GM18907 (cell line): ENCODE results near the gene TRMT6.

ENCODE experiments used
- ATAC-seq: cut with Tn5 transposase; IDR thresholded peaks from one replicate; pipeline ENCODE4 v1.9.1; 2021; ENCODE audit warnings: mild to moderate bottlenecking, moderate library complexity; ENCODE audit not compliant: unreplicated experiment

Gene TRMT6

DNA sequence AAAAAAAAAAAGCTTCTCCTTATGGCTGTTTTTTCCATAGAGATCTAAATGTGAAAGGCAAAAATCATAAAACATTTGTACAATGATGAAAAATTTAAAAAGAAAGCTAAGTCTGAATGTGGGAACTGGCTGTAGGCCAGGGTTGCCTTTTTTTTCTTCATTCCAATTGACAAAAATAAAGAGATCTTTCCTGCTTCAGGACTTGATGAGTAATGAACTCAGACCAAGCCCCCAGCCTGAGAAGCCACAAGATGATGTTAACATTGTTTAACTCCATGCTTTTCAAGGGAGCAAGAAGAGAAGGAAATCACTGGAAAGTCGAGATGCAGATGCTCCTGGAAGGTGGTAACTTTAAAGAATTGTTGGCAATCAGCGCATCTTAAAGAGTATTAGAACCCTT, 41.4 kb downstream of the TRMT6 start:
- no peak for ATAC-seq

DNA sequence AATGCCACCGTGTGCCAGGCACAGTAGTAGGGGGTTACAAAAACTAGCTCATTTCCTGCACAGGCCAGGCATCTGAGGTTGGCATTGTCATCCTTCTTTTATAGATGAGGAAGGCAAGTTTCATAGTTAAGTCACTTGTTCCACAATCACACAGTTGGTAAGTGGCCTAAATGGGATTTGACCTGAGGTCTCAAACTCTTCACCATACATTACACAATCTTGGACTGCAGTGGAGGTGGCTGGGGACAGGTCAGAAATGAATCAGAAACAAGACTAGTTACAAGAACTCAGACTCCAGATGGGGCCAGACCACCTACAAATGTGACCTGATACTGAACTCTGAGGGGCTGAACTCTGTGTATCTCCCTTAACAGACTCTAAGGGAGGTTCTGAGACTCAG, 49.4 kb downstream of the TRMT6 start:
- no peak for ATAC-seq

DNA sequence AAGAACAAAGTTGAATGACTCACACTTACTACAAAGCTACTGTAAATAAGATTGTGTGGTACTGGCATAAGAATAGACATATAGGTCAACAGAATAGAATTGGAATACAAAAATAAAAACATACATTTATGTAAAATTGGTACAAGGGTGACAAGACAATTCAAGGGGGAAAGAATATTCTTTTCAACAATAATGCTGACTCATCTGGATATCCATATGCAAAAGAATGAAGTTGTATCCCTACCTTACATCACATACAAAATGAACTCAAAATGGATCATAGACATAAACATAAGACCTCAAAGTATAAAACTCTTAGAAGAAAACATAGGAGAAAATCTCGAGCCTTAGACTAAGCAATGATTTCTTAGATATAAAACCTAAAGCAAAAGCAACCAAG, 50.9 kb downstream of the TRMT6 start:
- ATAC-seq = no peak

DNA sequence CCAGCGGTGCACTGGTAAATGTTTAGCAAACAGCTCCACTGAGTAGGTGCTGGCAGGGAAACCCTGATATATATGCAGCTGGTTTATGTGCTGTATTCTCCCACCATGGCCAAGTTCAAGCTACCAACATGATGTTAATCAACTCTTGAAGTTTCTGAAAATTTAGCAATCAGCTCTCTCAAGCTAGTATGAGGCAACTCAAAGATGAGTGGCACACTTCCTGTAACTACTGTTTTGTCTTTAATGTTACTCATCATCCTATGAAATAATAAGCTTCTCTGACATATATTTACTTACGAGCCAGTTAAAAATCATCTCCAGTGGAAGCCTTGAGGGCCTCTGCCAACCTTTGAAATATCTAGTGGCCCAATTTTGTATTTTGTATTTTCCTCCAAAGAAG, 54.7 kb downstream of the TRMT6 start:
- ATAC-seq = no peak

DNA sequence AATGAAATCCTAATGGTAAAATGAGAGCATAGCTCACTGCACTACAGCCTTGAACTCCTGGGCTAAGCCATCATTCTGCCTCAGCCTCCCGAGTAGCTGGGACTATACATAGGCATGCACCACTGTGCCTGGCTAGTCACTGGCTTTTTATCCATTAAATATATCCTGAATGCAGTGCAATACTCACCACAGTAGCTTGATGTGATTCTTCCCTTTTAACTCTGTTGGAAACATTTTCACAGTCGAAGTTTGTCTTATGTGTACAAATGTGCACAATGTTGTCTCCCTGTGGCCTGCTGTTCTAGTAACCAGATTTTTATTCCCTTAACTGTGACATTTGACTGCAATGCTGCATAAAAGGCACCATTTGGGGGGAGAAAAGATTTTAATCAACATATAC, 56.7 kb downstream of the TRMT6 start:
- no peak for ATAC-seq

DNA sequence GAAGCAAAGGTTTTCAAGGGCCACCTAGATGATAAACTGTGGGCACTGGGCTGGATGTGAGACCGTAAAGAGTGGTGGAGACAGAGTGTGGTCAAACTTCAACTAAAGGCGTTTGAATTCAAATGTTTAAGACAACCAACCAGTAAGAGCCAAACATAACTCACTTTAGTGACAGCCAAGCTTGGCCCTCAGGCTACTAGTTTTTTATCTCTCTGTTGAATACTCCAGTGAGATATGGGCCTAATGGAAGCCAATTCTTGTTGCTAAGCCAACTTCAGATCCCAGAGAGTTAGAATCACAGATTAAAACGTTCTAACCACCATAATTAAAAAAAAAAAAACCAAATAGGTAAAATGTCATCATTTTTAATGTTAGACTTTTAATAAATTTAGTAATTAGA, 57.3 kb downstream of the TRMT6 start:
- ATAC-seq = no peak

DNA sequence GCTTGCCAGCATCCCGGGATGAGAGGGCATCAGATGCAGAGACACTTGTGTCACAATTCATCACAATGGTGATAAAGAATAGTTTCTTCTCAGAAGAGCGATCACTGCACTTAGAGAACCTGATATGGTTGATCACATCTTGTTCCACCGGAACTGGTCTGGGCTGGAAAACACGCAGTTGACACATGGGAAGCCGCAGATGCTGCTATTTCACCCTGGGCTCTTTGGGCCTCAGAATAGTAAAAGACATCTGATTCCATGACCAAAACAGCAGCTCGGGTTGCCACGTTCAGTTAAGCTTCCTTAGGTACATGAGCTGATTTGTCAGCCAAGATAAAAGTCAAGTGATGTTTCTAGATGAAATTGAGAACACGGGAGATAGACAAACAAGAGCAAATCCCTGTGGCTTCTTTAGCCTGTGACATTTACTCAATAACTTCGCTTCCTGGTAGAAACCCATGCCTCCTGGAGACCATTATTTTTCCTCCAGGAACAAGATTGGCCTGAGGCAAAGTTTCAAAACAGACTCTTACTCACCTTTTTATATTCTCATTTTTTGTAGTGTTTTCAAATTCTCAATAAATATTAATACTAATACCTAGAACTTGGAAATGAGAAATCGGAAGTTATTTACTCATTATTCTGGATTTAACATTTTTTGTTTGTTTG, 59.4 kb downstream of the TRMT6 start:
- ATAC-seq = no peak

DNA sequence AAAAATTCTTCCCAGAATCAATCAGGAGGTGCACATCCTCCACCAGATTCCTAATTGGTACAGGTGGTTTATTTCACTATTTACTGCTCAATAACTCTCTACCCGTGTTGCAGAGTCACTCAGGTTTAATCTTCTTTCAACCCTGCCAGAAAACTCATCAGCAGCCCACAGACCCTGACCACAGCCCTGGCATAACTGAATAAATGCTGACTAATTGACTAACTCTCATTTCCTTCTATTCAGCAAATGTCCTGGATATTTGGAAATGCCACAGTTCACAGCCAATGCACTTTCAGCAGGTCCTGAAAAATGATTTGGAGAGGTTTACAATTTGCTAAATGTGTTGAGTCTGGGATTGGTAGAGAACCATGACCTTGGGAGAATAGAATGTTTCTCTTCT, 62.3 kb downstream of the TRMT6 start:
- no peak for ATAC-seq

DNA sequence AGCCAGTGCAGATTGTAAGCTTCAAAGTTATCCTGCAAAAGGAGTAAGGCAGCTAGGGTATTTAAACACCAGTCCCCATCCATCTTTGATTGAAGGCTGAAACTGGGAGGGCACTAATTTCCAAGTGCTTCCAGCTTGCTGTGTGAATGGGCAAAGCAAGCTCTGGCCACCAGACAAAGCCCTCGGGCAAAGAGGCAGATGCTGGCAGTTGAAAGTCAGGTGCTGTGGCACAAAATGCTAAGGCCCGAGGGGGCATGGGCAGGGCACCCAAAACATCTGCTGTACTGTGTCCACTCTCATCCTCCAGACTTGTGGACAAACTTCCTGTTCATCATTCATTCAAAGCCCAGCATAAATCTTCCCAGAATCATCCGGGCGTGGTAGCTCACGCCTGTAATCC, 62.9 kb downstream of the TRMT6 start:
- ATAC-seq = no peak
